HG02852 (cell line): ENCODE results near the gene MRPL40.
A peak's percentile ranks its signal among the peaks of the same experiment; 100 is the strongest.

Source experiments
- ATAC-seq: cut with Tn5 transposase; IDR thresholded peaks from one replicate; pipeline ENCODE4 v1.9.1; 2021; ENCODE audit warnings: mild to moderate bottlenecking, moderate library complexity; ENCODE audit not compliant: unreplicated experiment

Gene MRPL40

GRCh38 chr22:19479355-19480172 is 47.2 kb downstream of the MRPL40 start, which contains the start of gene CDC45:
Gene CDC45, plus strand, starts transcription at chr22:19479920. Its CDS starts 49 bp downstream, at chr22:19479969.
- peak; percentile 76 for ATAC-seq

DNA sequence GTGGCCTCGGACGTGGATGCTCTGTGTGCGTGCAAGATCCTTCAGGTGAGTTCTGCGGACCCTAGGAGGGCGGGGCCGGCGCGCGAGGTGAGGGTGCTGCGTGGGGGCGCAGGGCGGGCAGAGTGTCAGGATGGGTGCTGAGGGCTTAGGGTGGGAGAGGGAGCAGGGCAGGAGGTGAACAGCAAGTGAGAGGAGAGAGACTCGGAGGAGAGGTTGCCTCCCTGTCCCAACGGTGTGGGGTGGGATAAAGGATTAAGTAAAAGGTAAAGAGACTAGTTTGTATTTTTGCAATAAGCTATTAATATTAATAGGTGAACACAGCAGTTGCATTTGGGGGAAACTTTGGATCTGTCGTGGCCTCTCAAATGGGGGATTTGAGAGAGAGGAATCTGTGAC is 47.8 kb downstream of the MRPL40 start:
- no peak for ATAC-seq

DNA sequence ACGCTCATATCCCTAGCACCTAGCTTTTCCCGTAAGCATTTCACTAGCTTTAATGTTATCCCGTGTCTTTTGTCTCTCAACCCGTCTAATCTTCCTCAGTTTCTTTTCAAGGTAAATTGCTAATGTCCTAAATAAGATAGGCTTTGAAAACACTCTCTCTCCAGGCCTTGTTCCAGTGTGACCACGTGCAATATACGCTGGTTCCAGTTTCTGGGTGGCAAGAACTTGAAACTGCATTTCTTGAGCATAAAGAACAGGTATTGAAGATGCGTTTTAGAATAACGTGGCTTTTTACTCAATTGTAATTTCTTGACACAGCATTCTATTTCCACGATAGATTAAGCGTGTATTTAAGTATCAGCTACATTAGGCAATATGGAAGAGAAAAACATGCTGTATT is 48.4 kb downstream of the MRPL40 start:
- no peak for ATAC-seq

DNA sequence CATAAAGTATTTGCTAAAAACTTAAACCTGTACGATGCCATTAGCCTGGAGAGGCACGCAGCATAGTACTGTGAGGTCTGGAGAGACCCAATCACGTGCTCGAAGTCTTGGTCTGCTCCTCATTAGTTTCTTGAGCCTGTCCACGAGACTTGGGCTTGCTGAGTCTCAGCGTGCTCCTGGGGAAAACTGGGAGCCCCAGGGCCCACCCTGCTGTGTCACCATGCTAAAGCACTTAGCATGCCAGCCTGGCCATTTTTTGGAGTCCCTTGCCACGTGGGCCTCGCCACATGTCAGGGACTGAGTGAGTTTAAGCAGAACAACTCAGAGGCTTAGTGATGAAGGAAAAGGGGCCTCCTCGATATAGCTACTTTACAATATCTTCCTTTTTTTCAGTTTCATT is 50.0 kb downstream of the MRPL40 start:
- no peak for ATAC-seq

GRCh38 chr22:19483481-19484244 is 51.3 kb downstream of the MRPL40 start:
- no peak for ATAC-seq
